ENCODE measurements around the gene GPHB5.

Gene GPHB5

GRCh38 chr14:63267171-63267570 is 51.6 kb downstream of the GPHB5 start:
- in situ Hi-C loops (cut with MboI; ENCODE audit: low sequenced_read_pairs), result no loop called here

GRCh38 chr14:63266106-63266505 is 52.6 kb downstream of the GPHB5 start:
- in situ Hi-C loops (cut with MboI; ENCODE audit: low sequenced_read_pairs), result no loop called here

Data from HL-60/S4 treated with retinoic acid at 250 ng/mL for 4 days and 3 days (cell line).